ENCODE measurements around the gene ROBO2. TPM values are rescaled to one million over a fixed set of nuclear protein-coding genes. Genes with fewer than 3 reads are reported as not detected.

Gene ROBO2
- total and polyA plus RNA-seq, 3 experiments from 2014 or later = not detected

DNA sequence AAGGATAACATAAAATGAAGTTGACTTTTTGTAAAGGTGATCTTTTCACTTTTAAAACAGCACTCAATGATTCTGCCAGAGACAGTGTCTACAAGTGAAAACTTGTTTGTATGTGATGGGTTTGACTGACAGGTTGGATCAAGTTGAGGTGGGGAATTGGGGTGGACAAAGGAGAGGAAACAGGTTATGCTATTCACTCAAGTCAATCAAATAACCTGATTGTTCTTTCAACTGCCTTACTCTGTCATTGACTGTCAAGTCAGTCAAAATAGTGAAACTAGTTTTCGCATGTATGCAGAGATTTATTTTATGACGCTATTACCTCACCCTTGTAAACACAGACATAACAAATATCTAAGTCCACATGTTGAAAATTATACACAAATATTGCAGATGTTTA is 187.7 kb downstream of the ROBO2 start:
- Histone ChIP-seq H3K36me3 (ENCODE audit: insufficient read depth, low read length) (no peaks in the 10 kb centered on the region), H3K4me1 (ENCODE audit: insufficient read depth, low read length) (no peaks in the 10 kb centered on the region), H3K9me3 (ENCODE audit: low read length) (no peaks in the 10 kb centered on the region), H3K27me3 (ENCODE audit: insufficient read depth, low read length, poor library complexity, severe bottlenecking) (no peaks in the 10 kb centered on the region), H3K4me3 (ENCODE audit: low read length) (no peak overlapping the region), H3K27ac (ENCODE audit: low read depth, low read length) (no peak overlapping the region)
- no peak overlapping the region for H3K4me3 Mint-ChIP-seq
- DNase-seq = no peak
- ChIA-PET CTCF (no interaction called here), POLR2A (no interaction called here)
- H3K36me3 Mint-ChIP-seq = peaks cover 0 to 1% (median 0%) of the 10 kb centered on the region in 3 donors
- no peak overlapping the region for H3K27ac Mint-ChIP-seq
- H3K9me3 Mint-ChIP-seq = peaks cover 0 to 25% (median 8%) of the 10 kb centered on the region in 5 donors
- H3K4me1 Mint-ChIP-seq = no peaks in the 10 kb centered on the region
- H3K27me3 Mint-ChIP-seq = no peaks in the 10 kb centered on the region

DNA sequence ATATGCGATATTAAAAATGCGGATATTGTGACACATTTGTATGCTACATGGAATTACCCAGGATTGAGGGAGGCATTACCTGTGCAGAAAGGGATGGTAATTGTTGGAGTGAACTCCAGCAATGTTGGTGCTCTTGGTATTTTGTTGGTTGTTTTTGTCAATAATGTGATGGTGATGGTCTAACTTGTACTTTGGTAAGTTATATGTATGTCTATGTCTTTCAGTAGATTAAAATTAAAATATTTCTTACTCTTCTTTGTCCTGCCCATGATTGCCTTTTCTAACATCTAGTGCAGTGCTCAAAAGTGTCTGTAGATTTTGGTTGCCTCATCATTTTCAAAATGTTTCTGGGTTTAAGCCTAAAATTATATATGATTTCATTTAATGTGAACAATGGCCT is 192.7 kb downstream of the ROBO2 start:
- Histone ChIP-seq H3K4me1 (ENCODE audit: insufficient read depth, low read length) (no peaks in the 10 kb centered on the region), H3K27ac (ENCODE audit: low read depth, low read length) (no peak overlapping the region), H3K36me3 (ENCODE audit: insufficient read depth, low read length) (no peaks in the 10 kb centered on the region), H3K27me3 (ENCODE audit: insufficient read depth, low read length, poor library complexity, severe bottlenecking) (no peaks in the 10 kb centered on the region), H3K4me3 (ENCODE audit: low read length) (no peak overlapping the region), H3K9me3 (ENCODE audit: low read length) (no peaks in the 10 kb centered on the region)
- H3K4me1 Mint-ChIP-seq = no peaks in the 10 kb centered on the region
- no peaks in the 10 kb centered on the region for H3K27me3 Mint-ChIP-seq
- ChIA-PET POLR2A (no interaction called here), CTCF (no interaction called here)
- H3K4me3 Mint-ChIP-seq = no peak overlapping the region
- peaks cover 3 to 34% (median 12%) of the 10 kb centered on the region in 5 donors for H3K9me3 Mint-ChIP-seq
- no peak for DNase-seq
- H3K27ac Mint-ChIP-seq = no peak overlapping the region
- H3K36me3 Mint-ChIP-seq = no peaks in the 10 kb centered on the region

- H3K36me3 Mint-ChIP-seq = no peaks in the 10 kb centered on the region
- POLR2A ChIA-PET = no interaction called here
- Histone ChIP-seq H3K9me3 (ENCODE audit: low read length) (no peaks in the 10 kb centered on the region), H3K4me3 (ENCODE audit: low read length) (no peak overlapping the region), H3K27ac (ENCODE audit: low read depth, low read length) (no peak overlapping the region), H3K4me1 (ENCODE audit: insufficient read depth, low read length) (no peaks in the 10 kb centered on the region), H3K36me3 (ENCODE audit: insufficient read depth, low read length) (no peaks in the 10 kb centered on the region), H3K27me3 (ENCODE audit: insufficient read depth, low read length, poor library complexity, severe bottlenecking) (no peaks in the 10 kb centered on the region)
- no peaks in the 10 kb centered on the region for H3K27me3 Mint-ChIP-seq
- peaks cover 3 to 38% (median 10%) of the 10 kb centered on the region in 5 donors for H3K9me3 Mint-ChIP-seq
- CTCF ChIA-PET = no interaction called here
- no peak overlapping the region for H3K27ac Mint-ChIP-seq
- no peak overlapping the region for H3K4me3 Mint-ChIP-seq
- no peak for DNase-seq
- no peaks in the 10 kb centered on the region for H3K4me1 Mint-ChIP-seq
These were observed 194.1 kb downstream of the ROBO2 start for GRCh38 chr3:77234004-77234403.

GRCh38 chr3:77236118-77236517 is 196.2 kb downstream of the ROBO2 start:
- H3K4me1 Mint-ChIP-seq = no peaks in the 10 kb centered on the region
- no peaks in the 10 kb centered on the region for H3K27me3 ChIP-seq (ENCODE audit: insufficient read depth, low read length, poor library complexity, severe bottlenecking)

GRCh38 chr3:77240072-77240650 is 200.3 kb downstream of the ROBO2 start:
- no peaks in the 10 kb centered on the region for H3K36me3 ChIP-seq (ENCODE audit: insufficient read depth, low read length)
- no peaks in the 10 kb centered on the region for H3K27me3 ChIP-seq (ENCODE audit: insufficient read depth, low read length, poor library complexity, severe bottlenecking)
- Mint-ChIP-seq H3K4me1 (no peaks in the 10 kb centered on the region), H3K27me3 (no peaks in the 10 kb centered on the region), H3K36me3 (no peaks in the 10 kb centered on the region), H3K9me3 (peaks cover 4 to 26% (median 7%) of the 10 kb centered on the region in 5 donors), H3K27ac (no peak overlapping the region), H3K4me3 (no peak overlapping the region)
- POLR2A ChIA-PET = no interaction called here
- CTCF ChIA-PET = no interaction called here
- DNase-seq = no peak
- no peak overlapping the region for H3K27ac ChIP-seq (ENCODE audit: low read depth, low read length)
- no peaks in the 10 kb centered on the region for H3K9me3 ChIP-seq (ENCODE audit: low read length)
- H3K4me3 ChIP-seq (ENCODE audit: low read length) = no peak overlapping the region
- no peaks in the 10 kb centered on the region for H3K4me1 ChIP-seq (ENCODE audit: insufficient read depth, low read length)

More at GRCh38 chr3:77236118-77236517, 196.2 kb downstream of the ROBO2 start:
- Histone ChIP-seq H3K9me3 (ENCODE audit: low read length) (no peaks in the 10 kb centered on the region), H3K4me3 (ENCODE audit: low read length) (no peak overlapping the region), H3K27ac (ENCODE audit: low read depth, low read length) (no peak overlapping the region), H3K4me1 (ENCODE audit: insufficient read depth, low read length) (no peaks in the 10 kb centered on the region), H3K36me3 (ENCODE audit: insufficient read depth, low read length) (no peaks in the 10 kb centered on the region)
- no peak overlapping the region for H3K27ac Mint-ChIP-seq
- H3K27me3 Mint-ChIP-seq = no peaks in the 10 kb centered on the region
- DNase-seq = no peak
- H3K36me3 Mint-ChIP-seq = no peaks in the 10 kb centered on the region
- CTCF ChIA-PET = no interaction called here
- H3K4me3 Mint-ChIP-seq = no peak overlapping the region
- POLR2A ChIA-PET = no interaction called here
- H3K9me3 Mint-ChIP-seq = peaks cover 5 to 38% (median 13%) of the 10 kb centered on the region in 5 donors

DNA sequence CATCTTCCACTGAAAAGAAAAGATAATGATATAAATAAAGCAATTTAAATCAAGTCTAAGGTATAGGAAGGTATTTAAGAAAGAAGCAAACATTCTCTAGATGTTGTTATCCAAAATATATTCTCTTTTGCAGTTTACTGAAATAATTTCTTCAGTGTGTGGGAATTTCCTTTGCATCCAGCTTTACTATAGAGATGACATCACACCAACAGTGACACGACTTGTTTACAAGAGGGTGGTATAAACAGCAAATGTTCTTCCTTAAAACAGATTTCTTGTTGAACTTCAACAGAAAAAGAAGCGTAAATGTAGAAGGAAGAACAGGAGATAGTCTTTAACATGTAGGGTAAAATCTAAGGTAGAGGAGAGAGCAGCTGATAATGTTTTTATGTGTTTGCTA is 202.5 kb downstream of the ROBO2 start:
- POLR2A ChIA-PET = no interaction called here
- Histone ChIP-seq H3K4me3 (ENCODE audit: low read length) (no peak overlapping the region), H3K9me3 (ENCODE audit: low read length) (no peaks in the 10 kb centered on the region), H3K27me3 (ENCODE audit: insufficient read depth, low read length, poor library complexity, severe bottlenecking) (no peaks in the 10 kb centered on the region), H3K36me3 (ENCODE audit: insufficient read depth, low read length) (no peaks in the 10 kb centered on the region), H3K27ac (ENCODE audit: low read depth, low read length) (no peak overlapping the region), H3K4me1 (ENCODE audit: insufficient read depth, low read length) (no peaks in the 10 kb centered on the region)
- H3K27me3 Mint-ChIP-seq = no peaks in the 10 kb centered on the region
- H3K36me3 Mint-ChIP-seq = no peaks in the 10 kb centered on the region
- CTCF ChIA-PET = no interaction called here
- no peak for DNase-seq
- H3K4me1 Mint-ChIP-seq = no peaks in the 10 kb centered on the region
- H3K9me3 Mint-ChIP-seq = peaks cover 5 to 21% (median 13%) of the 10 kb centered on the region in 5 donors
- no peak overlapping the region for H3K4me3 Mint-ChIP-seq
- no peak overlapping the region for H3K27ac Mint-ChIP-seq

DNA sequence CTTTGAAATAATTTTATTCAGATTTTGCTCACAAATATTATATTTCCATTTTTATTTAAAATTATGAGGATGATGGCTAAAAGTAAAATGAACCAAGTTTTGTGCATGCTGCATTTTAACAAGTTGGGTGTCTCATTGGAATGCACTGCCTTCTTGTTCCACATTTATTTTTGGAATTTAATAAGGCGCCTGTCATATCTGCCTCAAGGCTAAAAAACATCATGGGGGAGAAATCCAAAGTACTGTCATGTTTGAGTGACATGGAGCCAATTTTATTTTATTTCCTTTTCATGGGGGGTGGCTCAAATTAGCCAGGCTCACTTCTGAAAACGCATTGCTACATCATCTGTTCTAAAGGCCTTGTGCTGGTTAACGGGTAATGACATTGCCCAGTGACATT is 205.1 kb downstream of the ROBO2 start:
- no peaks in the 10 kb centered on the region for H3K27me3 ChIP-seq (ENCODE audit: insufficient read depth, low read length, poor library complexity, severe bottlenecking)
- H3K4me1 ChIP-seq (ENCODE audit: insufficient read depth, low read length) = no peaks in the 10 kb centered on the region
- no peak overlapping the region for H3K27ac Mint-ChIP-seq
- H3K4me3 Mint-ChIP-seq = no peak overlapping the region
- H3K36me3 ChIP-seq (ENCODE audit: insufficient read depth, low read length) = no peaks in the 10 kb centered on the region
- no peaks in the 10 kb centered on the region for H3K27me3 Mint-ChIP-seq
- ChIA-PET POLR2A (no interaction called here), CTCF (no interaction called here)
- H3K27ac ChIP-seq (ENCODE audit: low read depth, low read length) = no peak overlapping the region
- no peak for DNase-seq
- H3K4me1 Mint-ChIP-seq = no peaks in the 10 kb centered on the region
- H3K4me3 ChIP-seq (ENCODE audit: low read length) = no peak overlapping the region
- no peaks in the 10 kb centered on the region for H3K36me3 Mint-ChIP-seq
- H3K9me3 Mint-ChIP-seq = peaks cover 3 to 23% (median 11%) of the 10 kb centered on the region in 5 donors
- no peaks in the 10 kb centered on the region for H3K9me3 ChIP-seq (ENCODE audit: low read length)

DNA sequence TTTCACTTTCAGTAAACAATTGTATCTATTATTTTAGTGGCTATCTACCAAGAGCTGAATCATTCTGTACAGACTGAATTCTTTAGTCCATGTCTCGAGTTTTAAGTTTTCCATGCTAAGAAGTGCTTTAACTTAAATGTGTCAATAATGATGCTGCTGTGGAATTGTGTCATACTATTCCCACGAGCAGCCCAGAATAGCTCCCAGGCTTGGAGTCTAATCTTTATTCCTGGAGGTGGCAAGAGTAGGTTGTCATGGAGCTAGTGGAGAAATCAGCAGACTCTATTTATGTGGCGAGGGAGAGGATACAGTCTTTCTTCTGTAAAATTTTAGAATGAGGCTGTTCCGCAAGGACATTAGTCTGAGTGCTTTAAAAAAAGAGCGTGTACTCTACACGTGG is 207.2 kb downstream of the ROBO2 start:
- Histone ChIP-seq H3K4me1 (ENCODE audit: insufficient read depth, low read length) (no peaks in the 10 kb centered on the region), H3K36me3 (ENCODE audit: insufficient read depth, low read length) (no peaks in the 10 kb centered on the region), H3K27me3 (ENCODE audit: insufficient read depth, low read length, poor library complexity, severe bottlenecking) (no peaks in the 10 kb centered on the region), H3K4me3 (ENCODE audit: low read length) (no peak overlapping the region), H3K9me3 (ENCODE audit: low read length) (no peaks in the 10 kb centered on the region), H3K27ac (ENCODE audit: low read depth, low read length) (no peak overlapping the region)
- ChIA-PET CTCF (no interaction called here), POLR2A (no interaction called here)
- Mint-ChIP-seq H3K27me3 (no peaks in the 10 kb centered on the region), H3K27ac (no peak overlapping the region), H3K4me1 (no peaks in the 10 kb centered on the region), H3K9me3 (peaks cover 5 to 31% (median 16%) of the 10 kb centered on the region in 5 donors), H3K36me3 (no peaks in the 10 kb centered on the region), H3K4me3 (no peak overlapping the region)
- DNase-seq = no peak

GRCh38 chr3:77247817-77248216 is 207.9 kb downstream of the ROBO2 start:
- Mint-ChIP-seq H3K4me1 (no peaks in the 10 kb centered on the region), H3K4me3 (no peak overlapping the region), H3K27me3 (no peaks in the 10 kb centered on the region), H3K27ac (no peak overlapping the region), H3K9me3 (peaks cover 5 to 30% (median 9%) of the 10 kb centered on the region in 5 donors), H3K36me3 (no peaks in the 10 kb centered on the region)
- H3K36me3 ChIP-seq (ENCODE audit: insufficient read depth, low read length) = no peaks in the 10 kb centered on the region
- DNase-seq = no peak
- no peaks in the 10 kb centered on the region for H3K9me3 ChIP-seq (ENCODE audit: low read length)
- no peaks in the 10 kb centered on the region for H3K4me1 ChIP-seq (ENCODE audit: insufficient read depth, low read length)
- ChIA-PET POLR2A (no interaction called here), CTCF (no interaction called here)
- no peaks in the 10 kb centered on the region for H3K27me3 ChIP-seq (ENCODE audit: insufficient read depth, low read length, poor library complexity, severe bottlenecking)
- no peak overlapping the region for H3K27ac ChIP-seq (ENCODE audit: low read depth, low read length)
- H3K4me3 ChIP-seq (ENCODE audit: low read length) = no peak overlapping the region
